Putamen (tissue), 1 donor: ENCODE results near the gene RUFY4.

ENCODE experiments used
- DNase-seq: peaks from one replicate; pipeline ENCODE4 v3.0.0-alpha.2; 2016; ENCODE audit warnings: low spot score

Gene RUFY4

DNA sequence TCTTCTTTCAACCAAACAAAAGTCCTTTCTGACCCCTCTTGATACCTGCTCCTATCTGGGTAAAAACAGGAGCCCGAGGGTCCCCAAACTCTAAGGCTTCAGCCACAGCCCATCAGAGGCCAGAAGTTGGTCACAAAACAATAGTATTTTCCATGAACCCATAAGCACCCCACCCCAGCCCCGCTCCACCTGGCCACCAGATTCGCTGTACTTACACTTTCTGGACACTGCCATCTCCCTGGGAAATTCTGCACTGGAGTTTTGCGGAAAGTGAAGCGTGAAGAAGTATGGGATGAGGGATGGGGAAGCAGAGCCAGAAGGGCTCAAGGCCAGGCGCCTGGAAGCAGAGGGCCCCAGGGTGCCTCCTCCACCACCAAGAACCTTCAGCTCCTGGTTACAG is 5.2 kb upstream of the RUFY4 start:
- DNase-seq: no peak

DNA sequence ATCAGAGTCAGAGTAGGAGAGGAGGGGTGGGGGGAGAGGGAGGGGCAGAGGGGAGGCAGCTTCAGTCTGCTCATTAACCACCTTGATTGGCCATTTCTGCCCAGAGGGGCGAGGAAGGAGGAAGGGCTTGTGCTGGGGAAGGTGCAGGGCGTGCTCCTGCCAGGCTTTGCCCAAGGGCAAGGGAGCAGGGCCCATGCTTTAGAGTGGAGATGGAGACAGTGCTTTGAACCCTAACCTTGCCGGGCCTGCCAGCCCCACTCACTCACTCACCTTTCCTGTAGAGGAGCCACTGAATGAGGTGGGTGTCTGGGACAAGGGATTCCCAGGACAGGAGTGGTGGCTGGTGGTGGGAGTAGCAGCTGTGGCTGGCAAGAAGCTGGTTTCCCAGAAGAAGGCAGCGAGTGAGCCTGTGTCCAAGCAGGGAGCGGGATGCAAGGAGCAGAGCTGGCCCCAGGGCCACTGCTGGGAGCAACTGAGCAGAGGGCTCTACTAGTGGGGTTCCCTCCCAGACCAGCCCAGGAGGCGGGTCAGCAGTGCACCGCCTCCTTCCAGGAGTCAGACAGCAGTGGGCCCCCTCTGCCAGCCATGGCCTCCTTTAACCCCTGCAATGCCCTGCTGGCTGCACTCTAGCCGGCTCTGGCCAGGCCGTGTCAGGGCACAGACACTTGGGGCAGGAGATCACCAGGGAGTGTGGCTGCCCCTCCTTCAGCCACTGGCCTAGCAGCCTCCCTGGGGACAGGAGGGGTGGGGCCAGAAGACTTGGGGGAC is 3.6 kb upstream of the RUFY4 start:
- no peak for DNase-seq

DNA sequence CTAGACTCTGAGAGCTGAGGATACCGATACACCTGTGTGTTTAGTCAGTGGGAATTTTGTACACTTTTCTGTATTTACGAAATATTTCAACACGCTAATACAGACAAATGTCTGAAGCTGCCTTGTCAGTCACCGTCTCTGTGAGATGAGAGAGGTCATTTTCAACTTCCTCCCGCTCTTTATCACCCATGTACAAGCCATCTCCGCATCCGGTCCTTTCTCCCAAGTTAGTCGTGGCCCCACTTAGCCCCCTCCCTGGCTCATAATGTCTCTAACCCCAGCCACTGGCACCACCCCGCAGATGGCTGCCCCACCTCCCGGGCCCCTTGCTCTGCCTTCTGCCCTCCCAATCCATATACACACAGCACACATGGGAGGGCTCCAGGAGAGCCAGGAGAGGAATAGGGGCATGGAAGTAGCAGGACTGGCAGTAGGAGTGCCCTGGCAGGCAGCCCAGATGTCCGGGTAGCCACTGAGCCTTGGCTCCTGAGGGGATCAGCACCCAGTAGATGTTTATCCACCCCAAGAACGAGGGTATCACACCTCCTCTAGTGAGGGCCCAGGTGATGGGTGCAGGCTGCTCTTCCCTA is 2.0 kb upstream of the RUFY4 start:
- DNase-seq: no peak

DNA sequence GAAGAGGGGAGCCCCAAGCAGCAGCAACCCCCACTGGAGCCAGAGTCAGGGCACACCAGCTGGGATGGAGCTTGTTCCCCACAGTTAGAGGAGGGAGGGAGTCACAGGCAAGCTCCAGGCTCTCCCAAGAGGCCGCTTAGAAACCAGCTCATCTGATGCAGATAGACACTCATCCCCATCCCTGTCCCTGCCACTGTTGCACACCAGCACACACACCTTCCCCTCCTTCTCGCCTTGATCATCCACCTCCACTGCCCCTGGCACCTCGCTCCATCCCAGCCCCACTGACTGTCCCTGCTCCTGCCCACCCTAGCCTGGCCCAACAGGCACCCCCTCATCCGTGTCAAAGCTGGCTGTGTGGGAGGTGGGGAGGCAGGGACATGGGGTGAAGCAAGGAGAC is 1.5 kb upstream of the RUFY4 start:
- DNase-seq: no peak

DNA sequence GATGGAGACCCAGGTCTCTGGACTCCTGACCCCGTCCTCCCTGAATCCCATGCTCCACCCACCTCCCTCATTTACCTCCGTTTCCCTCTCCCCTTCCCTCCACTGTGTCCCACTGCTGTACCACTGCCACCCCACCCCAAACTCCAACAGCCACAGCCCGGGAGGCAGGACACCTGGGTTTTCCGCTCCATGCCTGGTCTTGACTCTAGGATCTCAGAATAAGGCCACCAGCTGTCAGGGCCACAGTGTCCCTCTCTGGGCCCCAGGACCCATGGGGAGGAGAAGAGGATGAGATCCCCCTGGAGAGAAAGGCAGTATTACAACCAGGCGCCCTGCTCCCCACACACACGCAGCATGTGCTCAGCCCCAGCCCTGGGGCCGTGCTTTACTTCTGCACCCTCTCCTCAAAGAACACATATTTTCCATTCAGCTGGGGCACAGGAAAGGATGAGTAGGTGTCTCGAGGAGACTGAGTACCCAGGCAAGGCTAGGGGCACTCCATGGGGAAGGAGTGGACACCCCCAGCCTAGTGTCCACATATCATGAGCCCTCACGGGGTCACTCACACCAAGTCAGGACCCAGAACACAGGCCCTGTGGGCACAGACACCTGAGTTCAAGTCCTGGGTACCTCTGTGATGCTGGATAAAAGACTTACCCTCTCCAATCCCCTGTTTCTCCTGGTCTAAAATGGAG is 700 bp downstream of the RUFY4 start:
- DNase-seq: no peak

DNA sequence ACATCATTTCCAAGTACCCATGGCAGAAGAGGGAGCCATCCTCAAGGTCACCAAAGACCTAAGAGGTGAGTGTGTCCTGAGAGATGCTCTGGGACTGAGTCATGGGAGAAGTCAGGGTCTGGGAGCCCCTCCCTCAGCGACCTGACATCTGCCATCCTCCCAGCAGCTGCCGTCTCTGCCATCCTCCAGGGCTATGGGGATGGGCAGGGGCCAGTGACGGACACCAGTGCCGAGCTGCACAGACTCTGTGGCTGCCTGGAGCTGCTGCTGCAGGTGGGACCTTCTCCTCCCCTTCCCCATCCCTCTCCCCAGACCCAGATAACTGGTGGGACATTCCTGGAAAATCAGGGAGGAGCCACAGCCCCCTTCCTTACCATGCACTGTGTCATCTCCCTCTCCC is 1.5 kb downstream of the RUFY4 start:
- DNase-seq: no peak

DNA sequence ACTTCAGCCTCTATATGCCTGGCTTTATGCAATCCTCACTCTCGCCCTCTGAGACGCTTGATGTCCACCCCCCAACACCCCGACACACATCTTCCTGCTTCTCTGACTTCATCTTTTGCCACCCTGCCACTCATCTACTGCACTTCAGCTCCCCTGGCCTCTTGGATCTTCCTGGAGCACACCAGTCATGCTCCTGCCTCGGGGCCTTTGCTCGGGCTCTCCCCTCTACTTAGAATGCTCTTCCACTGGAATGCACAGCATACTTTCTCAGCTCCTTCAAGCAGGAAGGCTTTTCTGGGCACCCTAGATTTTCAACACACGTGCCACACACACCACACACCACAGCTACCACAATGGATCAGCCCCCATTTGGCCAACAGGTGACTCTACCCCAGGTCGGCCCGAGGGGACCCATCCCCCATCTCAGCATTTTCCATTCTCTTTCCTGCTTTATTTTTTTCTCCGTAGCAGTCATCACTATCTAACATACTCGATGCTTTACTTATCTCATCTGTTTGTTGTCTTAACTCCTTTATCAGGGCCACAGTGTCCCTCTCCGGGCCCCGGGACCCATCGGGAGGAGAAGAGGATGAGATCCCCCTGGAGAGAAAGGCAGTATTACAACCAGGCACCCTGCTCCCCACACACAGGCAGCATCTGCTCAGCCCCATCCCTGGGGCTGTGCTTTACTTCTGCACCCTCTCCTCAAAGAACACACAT is 2.3 kb downstream of the RUFY4 start:
- no peak for DNase-seq

DNA sequence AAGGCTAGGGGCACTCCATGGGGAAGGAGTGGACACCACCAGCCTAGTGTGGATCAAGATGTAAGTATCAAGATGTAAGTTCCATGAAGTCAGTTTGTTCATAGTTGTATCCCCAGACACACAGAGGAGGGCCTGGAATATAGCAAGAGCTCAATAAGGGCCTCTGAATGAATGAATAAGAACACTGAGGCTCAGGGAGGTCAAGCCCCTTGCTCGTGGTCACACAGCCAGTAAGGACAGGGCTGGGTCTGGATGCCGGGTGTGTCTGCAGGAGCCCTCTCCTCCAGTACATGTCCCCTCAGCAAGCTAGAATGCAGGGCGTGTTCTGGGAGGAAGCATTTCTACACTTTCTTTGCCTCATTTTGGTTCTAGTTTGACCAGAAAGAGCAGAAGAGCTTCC is 2.9 kb downstream of the RUFY4 start:
- no peak for DNase-seq

DNA sequence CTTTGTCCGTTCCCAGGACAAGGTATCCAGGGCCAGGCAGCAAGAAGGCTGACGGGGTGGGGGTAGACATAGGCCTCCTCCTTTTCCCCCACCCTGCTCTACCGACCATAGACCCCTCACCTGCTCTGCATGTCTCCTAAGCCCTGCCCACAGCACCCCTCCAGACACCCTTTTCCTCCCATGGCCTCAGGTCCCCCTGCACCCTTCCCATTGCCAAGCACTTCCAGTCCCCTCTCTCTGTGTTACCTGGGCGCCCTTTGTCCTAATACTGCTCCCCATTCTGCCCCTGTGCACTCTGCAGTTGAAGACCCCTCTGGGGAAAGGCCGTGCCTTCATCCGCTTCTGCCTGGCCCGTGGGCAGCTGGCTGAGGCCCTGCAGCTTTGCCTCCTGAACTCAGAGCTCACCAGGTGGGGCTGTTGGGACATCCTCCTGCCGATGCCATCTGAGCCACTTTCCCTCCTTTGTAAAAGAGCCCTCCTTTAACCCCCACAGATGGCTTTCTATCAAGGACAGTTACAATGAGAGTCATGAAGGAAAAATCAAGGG is 3.5 kb downstream of the RUFY4 start:
- no peak for DNase-seq

DNA sequence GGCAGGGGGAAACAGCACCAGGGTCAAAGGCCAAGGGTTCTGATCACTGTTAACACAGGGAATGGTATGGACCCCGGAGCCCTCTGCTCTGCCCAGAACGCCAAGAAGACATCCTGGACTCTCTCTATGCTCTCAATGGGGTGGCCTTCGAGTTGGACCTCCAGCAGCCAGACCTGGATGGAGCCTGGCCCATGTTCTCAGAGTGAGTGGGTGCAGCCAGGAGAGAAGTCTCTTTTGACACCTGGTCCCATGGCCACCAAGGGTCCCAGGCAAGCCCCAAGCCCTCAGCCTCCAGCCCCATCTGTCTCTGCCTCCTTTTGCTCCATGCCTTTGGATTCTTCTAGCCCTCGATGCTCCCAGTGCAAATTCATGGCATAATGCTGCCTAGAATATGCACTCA is 4.1 kb downstream of the RUFY4 start:
- no peak for DNase-seq

DNA sequence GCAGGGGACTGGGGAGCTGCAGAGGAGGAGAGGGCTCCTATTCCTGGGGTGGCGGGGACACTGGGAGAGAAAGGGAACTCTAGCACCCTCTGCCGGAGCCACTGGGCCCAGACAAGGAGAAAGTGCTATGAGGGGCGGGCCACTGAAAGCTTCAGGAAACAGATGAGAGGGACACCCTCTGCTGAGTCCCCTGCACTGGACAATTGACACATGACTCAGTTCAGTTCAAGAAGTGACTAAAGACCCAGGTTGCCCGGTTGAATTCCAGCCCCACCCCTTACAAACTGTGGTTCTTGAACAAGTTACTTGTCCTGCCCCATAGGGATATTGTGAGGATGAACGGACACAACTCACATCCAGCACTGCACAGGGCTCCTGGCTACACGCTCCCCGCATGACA is 5.0 kb downstream of the RUFY4 start:
- DNase-seq: no peak

DNA sequence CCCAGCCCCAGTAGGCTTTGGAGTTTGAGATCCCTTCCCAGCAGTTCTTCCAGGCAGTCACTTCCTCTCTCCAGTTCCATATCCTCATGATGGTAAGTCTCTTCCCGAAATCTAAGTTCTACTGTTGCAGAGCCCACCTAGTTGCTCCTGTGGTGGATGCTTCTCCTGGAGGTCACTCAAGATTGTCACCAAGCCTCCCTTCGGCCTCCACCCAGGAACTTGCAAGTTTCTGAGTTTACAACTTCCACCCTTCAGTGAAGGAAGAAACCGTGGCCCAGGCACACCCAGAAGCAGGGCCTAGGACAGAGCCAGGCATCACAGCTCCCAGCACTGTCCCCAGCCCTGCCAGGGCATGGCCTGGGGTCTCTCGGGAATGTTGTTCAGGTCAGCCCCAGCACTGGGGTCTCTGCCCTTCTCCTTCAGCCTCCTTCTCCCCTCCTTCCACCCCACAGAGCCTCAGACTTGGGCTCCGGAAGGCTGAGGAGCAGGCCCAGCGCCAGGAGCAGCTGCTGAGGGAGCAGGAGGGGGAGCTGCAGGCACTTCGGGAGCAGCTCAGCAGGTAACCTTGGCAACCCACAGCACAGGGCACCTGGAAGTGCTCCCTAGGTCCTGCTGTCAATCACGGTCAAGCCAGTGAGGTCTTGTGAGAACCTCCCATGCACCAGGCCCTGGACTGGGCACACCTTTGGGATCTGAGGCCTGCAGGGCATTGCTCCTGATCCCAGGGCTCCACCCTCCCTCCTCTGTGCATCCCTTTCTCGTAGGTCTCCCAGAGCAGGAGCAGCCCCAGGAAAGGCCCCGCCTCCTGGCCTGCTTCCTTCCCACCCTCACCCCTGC is 7.1 kb downstream of the RUFY4 start:
- no peak for DNase-seq

DNA sequence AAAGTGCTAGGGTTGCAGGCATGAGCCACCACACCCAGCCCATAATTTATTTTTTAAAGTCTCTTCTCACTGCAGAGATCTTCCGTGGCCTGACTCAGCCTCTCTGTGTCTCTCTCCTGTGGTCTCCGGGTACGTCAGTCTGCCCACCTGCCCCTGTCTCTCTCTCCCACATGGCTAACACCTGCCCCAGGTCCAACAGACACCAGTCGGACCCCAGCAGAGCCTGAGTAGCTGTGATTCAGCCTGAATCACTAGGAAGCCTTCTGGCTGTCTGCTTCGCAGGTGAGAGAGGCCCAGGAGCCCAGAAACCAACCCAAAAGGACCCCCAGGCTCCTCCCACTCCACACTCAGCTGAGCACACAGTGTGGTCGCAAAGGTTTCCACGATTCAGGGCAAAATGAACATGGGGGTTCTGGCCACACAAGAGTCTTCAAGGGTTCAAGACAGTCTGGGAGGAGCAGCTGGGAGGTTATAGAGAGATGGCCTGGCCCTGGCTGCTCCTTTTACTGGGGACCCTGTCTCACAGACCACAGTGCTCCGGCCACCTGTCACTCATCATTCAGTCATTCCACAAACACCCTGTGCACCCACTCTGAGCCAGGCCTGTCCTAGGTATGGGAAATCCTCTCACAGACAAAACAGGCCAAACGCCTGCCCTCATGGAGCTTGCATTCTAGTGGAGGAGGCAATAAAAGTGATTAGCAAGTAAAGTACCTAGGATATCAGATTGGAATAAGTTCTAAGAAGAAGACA is 8.6 kb downstream of the RUFY4 start:
- DNase-seq: no peak

DNA sequence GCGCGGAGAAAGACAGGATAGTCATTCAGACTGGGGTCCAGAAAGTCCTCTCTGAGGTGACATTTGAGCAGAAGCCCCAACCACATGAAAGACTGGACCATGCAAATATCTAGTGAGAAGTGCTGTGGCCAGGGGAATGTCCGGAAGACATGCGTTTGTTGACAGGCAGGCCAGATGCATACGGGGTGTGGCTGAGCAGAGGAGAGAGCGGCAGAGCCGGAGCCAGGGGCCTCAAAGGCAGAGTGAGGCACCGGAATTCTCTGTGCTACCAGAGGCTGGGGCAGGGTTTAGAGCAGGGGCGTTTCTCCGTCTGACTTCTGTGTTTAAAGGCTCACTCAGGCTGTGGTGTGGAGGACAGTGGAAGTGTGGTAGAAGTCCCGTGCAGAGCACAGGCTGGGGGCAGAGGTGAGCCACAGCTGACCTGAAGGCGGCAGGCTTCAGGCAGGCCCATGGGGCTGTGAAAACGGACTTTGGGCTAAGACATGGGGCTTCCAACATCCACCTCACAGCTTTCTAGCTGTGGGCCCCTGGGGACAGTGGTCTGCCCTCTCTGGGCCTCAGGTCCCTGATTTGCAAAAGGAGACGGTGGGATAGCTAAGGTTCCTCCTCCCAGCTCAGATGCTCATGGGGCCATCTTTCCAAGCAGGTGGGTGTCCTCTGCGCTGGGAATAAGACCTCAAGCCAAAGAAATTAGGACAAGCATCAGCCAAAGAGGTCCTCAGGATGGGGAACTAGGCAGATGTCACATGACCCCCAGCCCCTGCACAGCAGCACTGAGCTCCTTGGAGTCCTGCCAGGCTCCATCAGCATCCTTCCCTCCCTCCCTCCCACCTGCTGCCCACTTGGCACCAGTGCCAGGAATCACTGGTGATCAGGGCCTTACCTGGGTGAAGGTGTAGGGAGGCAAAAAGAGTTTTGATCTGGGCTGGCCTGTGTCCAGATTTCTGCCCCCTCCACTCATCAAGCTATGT is 11.2 kb downstream of the RUFY4 start:
- DNase-seq: no peak

DNA sequence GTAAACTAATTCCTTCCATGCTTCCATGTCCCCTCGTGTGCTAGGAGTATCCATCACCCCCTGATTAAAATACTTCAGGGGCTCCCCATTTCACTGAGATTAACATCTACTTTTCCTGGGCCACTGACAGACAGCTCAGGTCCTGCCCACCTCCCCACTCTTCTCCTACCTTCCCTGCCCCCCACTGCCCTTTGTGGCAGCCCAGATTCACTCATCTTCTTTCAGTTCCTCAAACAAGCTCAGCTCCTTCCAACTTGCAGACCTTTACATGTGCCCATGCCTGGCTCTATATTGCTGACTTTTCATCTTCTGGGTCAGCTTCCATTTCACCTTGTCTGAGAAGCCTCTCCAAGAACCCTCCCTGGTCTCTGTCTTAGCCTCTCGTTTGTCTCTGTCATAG is 12.0 kb downstream of the RUFY4 start:
- DNase-seq: no peak

DNA sequence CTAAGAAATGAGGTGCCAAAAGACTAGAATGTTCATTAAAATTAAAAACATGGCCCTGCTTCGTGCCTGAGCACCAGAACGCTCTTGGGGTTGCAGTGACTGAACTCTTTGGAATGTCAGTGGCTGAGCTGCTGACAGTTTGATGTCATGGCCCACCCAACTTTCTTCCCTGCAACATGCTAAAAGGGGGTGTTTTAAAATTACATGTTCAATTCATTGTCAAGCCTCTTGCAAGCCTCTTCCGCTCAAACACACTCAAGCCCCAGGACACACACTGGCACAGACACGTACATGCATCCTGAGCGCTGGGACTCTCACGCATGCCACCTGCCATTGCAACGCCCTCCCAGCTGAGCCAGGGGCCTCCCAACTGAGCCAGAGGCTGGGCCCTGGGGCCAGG is 12.6 kb downstream of the RUFY4 start:
- no peak for DNase-seq

DNA sequence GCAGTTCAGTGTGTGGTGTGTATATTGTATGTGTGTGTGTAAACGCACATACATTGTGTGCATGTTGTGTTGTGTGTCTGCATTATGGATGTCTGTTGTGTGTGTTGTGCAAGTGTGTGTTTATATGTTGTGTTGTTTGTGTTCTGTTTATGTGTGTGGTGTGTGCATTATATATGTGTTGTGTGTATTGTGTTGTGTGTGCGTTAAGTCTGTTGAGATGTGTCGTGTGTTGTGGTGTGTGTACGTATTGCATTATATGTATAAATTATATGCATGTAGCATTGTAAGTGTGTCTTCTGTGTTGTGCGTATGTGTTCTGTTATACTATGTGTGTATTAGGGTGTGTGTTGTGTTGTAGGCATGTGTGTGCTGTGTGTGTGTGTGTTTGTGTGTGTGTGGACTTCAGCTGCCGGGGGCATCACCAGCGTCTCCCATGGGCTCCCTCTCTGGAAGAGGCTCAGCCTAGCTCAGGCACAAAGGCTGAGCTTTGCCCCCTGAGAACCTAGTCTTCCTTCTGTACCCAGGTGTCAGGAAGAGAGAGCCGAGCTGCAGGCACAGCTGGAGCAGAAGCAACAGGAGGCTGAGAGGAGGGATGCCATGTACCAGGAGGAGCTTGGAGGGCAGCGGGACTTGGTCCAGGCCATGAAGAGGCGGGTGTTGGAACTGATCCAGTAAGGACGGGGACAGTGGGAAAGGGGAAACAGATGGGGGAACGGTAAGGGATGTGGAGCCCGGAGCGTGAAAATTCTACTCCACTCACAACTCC is 13.7 kb downstream of the RUFY4 start:
- DNase-seq: no peak

DNA sequence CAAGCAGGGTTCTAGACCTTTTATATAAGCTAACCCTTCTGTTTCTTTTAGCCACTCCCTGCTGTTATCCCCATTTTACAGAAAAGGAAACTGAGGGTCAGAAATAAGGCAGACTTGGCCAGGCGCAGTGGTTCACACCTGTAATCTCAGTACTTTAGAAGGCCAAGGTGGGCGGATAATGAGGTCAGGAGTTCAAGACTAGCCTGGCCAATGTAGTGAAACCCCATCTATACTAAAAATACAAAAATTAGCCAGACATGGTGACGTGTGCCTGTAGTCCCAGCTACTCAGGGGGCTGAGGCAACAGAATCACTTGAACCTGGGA is 14.3 kb downstream of the RUFY4 start:
- no peak for DNase-seq

DNA sequence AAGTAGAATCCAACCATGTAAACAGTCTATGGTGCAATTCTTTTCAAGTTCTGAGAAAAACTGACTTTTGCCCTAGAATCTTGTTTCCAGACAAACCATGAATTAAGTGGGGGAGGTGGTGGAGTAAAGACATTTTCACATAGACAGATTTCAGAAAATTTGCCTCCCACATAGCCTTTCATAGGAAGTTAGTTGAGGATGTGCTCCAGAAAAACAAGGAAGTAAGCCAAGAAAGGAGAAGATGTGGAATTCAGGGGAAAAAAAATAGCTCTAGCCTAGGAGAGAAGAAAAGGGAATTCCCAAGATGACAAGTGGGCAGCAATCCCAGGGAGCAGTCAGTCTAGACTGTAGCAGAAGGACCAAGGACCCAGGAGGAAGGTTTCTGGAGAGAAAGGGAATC is 17.4 kb downstream of the RUFY4 start:
- DNase-seq: no peak
